ENCODE results near the gene PALLD.

DNA sequence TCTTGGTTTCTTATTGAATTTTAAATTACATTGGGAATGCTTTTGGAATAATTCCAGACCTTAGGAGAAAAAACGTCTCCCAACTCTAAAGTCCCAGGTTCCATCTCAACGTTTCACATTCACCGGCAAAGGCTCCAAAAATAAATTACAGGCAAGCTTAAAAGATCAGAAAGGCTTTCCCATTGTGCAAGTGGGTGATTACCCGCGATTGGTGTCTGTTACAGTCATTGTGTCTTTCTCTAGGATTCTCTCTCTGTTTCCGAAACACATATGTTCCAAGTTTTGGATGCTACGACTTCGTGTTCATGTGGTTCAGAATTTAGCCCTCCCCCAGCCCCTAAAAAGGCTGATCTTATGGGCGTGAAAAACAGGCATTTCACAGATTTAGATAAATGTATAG, 41.8 kb downstream of the PALLD start:
- no peak for TF ChIP-seq CBX5 (IDR thresholded peaks at IDR 0.05; ENCODE audit: low read depth, low read length)
- no peak for TF ChIP-seq RBBP5 (IDR thresholded peaks at IDR 0.05; ENCODE audit: borderline replicate concordance, low read depth, low read length)
- no peak for TF ChIP-seq TBP (IDR thresholded peaks at IDR 0.05; ENCODE audit: low read depth, low read length)
- TF ChIP-seq POLR2A (IDR thresholded peaks at IDR 0.05; ENCODE audit: control extremely low read depth in 1 of 2, low read depth in 2 of 2, low read length in 2 of 2), result no peak
- no peak for TF ChIP-seq EZH2 (IDR thresholded peaks at IDR 0.05; ENCODE audit: low read depth, low read length, severe bottlenecking)
- TF ChIP-seq TEAD4 (IDR thresholded peaks at IDR 0.05; ENCODE audit: low read depth, low read length), result no peak
- TF ChIP-seq, protein P1, sequence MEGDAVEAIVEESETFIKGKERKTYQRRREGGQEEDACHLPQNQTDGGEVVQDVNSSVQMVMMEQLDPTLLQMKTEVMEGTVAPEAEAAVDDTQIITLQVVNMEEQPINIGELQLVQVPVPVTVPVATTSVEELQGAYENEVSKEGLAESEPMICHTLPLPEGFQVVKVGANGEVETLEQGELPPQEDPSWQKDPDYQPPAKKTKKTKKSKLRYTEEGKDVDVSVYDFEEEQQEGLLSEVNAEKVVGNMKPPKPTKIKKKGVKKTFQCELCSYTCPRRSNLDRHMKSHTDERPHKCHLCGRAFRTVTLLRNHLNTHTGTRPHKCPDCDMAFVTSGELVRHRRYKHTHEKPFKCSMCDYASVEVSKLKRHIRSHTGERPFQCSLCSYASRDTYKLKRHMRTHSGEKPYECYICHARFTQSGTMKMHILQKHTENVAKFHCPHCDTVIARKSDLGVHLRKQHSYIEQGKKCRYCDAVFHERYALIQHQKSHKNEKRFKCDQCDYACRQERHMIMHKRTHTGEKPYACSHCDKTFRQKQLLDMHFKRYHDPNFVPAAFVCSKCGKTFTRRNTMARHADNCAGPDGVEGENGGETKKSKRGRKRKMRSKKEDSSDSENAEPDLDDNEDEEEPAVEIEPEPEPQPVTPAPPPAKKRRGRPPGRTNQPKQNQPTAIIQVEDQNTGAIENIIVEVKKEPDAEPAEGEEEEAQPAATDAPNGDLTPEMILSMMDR (IDR thresholded peaks at IDR 0.05; ENCODE audit: control extremely low read depth in 1 of 3, insufficient read depth in 1 of 3, low read depth in 1 of 3, low read length in 3 of 3), result no peak
- TF ChIP-seq JUND (IDR thresholded peaks at IDR 0.05; ENCODE audit: low read length), result no peak

All from H1 (cell line).